HG02884 (cell line): ENCODE results near the gene ARMC2.
"Not testable (repeated sequence)": the region's sequence is repeated elsewhere in the genome, so short reads cannot be mapped to it uniquely, and the experiment has no call there.

ENCODE experiments used
- ATAC-seq: cut with Tn5 transposase; IDR thresholded peaks from one replicate; pipeline ENCODE4 v1.9.1; 2021; ENCODE audit warnings: mild to moderate bottlenecking, moderate library complexity; ENCODE audit not compliant: unreplicated experiment

The ARMC2 gene

GRCh38 chr6:108947114-108947854 lies 99.1 kb downstream of the ARMC2 start:
- ATAC-seq, result no peak

GRCh38 chr6:108948181-108948661 lies 100.0 kb downstream of the ARMC2 start:
- no peak for ATAC-seq

DNA sequence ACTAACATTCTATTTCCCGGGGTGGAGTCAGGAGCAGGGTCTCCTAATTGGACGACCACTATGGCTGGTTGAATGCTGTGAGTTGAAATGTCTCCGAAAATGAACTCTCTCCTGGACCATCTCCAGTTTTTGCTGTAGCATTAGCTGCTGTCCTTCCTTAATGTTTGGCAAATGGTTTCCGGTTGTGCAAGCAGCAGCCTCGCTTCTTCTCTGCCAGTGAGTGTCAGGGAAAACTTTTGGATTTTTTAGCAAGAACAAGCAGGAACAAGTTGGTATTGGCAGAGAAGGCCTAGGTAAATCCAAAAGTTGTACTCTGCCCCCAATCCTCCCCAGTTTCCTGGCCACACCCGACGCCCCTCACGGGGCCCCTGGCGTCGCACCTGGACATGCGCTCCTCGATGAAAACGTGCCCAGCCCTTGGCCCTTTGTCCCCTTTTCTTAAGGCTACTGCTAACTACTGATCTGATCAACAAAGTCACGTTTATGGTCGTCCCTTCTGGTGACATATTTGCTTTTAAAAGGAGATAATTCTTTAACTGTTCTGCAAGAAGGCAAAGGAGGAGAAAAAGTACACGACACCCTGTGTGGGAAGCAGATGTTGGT lies 103.2 kb downstream of the ARMC2 start:
- ATAC-seq, result no peak

- no peak for ATAC-seq
Measured at GRCh38 chr6:108952776-108953486, 104.7 kb downstream of the ARMC2 start.

GRCh38 chr6:108953681-108954080 lies 105.5 kb downstream of the ARMC2 start:
- no peak for ATAC-seq

GRCh38 chr6:108955329-108955949 lies 107.2 kb downstream of the ARMC2 start:
- no peak for ATAC-seq

GRCh38 chr6:108957221-108957620 lies 109.0 kb downstream of the ARMC2 start:
- no peak for ATAC-seq

DNA sequence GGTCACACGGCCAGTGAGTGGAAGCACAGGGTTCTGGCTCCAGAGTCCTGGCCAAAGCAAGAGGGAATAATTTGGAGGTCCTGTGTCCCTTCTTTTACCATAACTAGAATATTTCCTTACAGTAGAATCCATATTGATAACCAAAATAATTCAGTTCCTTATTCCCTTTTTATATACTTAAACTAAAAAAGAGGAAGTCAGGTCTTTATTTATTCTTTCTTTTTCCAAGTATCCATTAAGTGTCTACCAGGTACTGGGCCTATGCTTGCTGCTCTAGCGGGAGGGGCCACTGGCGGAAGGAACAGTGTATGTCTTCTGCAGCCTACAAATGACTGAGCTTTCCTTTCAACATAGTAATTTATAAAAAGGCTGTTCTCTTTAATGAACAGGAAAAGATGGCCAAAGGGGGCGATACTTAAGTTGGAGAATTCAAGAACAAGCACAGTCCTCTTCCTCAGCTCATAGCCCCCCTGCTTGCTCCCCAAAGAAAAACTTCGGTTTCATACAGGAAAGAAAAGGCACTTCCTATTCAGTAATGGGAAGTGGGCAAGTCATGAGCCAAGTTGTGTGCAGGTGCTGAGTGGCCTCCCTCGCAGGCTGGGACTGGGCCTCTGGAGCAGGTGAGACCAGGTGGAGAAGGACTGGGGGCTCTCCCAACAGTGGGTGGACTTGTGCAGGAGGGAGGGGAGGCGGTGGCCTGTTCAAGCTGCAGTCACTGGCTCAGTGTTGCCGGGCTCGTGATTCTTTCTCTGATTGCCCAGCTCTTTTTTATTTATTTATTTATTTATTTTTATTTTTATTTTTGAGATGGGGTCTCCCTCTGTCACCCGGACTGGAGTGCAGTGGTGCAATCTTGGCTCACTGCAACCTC lies 110.9 kb downstream of the ARMC2 start:
- ATAC-seq, result no peak

DNA sequence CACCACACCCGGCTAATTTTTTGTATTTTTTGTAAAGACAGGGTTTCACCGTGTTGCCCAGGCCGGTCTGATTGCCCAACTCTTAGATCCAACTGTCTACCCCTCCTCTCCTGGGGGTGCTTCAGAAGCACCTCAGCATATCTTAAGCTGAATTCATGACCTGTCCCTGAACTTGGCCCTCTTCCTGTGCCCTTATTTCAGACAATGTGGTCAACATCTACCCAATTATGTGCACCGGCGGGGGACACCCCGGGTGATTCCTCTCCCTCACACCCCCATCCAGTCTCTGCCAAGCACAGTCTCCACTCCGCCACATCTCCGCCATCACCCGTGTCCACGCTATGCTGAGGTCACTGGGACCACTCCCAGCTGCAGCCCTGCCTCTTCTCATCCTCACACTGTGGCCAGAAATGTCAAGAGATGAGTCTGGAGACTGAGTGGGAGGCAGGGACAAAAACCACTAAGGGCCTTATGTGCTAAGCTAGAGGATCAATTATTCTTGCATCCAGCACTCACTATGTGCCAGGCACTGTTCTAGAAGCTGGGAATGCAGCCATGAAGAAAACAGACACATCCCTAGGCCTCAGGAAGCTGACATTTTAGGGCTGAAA lies 111.9 kb downstream of the ARMC2 start:
- ATAC-seq, result no peak

GRCh38 chr6:108960601-108961000 lies 112.4 kb downstream of the ARMC2 start:
- no peak for ATAC-seq

DNA sequence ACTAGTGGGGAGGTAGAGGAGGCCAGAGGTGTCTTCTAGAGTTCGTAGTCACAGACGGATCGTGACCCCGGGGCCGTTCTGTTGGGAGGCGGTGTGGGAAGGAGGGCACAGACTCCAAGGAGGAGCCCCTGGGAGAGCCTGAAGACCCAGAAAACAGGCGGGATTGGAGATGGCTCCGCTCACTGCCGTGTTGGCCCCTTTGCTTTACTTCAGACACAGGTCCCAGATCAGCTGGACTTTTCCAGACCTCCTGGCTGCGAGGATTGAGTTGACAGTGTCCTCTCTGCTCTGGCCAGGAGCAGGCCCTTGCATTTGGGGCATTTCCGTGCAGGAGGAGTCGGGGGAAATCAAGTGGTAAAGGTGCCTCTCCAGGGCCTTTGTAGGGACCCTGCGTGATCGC lies 112.9 kb downstream of the ARMC2 start:
- ATAC-seq, result no peak

DNA sequence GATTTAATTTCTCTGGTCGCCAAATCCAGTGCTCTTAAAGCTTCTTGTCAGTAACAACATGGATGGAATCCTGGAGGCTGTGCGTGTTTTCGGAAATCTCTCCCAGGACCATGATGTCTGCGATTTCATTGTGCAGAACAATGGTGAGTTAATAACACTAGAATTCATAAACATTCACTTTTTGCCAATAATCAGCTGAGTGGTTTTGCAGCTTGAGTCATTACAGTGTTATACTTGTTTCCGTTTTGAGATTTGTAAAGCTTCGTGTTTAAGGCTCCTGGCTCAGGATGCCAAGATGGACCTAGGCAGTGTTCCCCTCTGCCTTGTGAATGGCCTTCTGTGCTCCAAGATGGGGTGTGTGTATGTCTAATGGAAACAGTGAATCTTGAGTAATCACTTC lies 113.8 kb downstream of the ARMC2 start:
- ATAC-seq, result no peak

DNA sequence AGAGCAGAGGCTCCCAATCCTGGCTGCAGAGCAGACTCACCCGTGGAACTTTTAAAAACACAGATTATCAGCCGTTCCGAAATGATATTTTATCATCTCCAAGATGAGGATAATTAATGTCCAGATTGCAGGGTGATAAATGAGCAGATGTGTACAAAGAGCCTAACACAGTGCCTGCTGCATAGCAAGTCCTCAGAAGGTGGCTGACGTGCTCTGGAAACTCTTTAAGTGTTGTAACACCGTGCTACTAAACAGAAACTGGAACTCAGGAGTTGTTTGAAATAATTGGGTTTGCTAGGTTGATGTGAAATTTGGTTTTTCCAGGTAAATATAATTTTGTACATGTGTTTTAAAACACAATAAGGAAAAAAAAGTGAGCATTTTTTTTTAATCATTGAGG lies 118.0 kb downstream of the ARMC2 start:
- ATAC-seq, result no peak

DNA sequence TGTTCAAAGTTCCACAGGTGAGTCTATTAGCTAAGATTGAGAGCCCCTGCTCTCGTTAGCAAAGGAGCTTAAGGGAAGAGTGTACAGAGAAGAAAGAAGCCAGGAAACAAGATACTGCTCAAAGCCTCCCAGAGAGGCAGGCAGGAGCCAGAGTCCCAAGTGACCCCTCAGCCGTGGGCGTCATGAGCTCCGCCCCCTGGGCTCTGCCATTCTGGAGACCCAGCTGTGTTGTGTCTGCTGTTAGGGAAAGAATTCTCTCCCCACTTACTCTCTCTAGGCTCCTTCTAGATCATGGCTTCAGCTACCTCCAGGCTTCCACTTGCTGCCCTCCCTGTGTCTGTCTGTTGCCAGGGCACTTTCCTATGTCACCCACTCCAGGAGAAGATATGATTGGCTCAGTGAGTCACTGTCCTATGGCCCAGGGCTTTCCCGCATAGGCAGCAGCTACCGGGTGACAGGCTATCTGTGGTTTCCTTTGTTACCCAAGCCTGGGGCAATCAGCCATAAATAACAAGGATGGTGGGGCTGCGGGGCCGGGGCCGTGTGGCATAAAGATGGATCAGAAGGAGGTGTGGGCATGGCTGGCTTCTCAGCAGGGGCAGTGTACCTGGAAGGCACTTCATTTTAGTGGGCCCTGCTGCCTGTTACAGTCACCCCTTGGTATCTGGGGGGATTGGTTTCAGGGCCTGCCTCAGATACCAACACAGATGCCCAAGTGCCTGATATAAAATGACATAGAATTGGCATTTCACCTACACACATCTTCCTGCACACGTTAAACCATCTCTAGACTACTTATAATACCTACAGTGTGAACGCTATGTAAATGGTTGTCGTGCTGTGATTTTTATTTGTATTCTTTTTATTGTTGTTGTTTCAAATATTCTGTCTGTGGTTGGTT lies 118.9 kb downstream of the ARMC2 start:
- no peak for ATAC-seq

GRCh38 chr6:108968325-108969316 lies 120.4 kb downstream of the ARMC2 start:
- no peak for ATAC-seq

DNA sequence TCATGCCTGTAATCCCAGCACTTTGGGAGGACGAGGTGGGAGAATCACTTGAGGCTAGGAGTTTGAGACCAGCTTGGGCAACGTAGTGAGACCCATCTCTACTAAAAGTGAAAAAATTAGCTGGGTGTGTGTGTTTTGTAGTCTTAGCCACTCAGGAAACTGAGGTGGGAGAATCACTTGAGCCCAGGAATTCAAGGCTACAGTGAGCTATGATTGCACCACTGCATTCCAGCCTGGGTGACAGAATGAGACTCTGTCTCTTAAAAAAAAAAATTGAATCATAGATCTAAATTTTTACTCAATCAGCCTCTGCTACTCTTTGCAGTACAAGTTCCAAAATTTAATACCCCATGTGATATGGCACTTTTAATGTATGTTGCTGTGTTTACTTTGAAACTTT lies 121.6 kb downstream of the ARMC2 start:
- ATAC-seq, result no peak

GRCh38 chr6:108974201-108974600 lies 126.0 kb downstream of the ARMC2 start:
- no peak for ATAC-seq

- not testable (repeated sequence) for ATAC-seq
Measured at GRCh38 chr6:108978638-108979037, 130.4 kb downstream of the ARMC2 start.
